ACHN (cell line): ENCODE data around the gene DCN.
A peak's percentile ranks its signal among the peaks of the same experiment; 100 is the strongest.

Source experiments
- DNase-seq: peaks from one replicate; pipeline ENCODE4 v3.0.0-alpha.2; 2015
- in situ Hi-C: cut with HindIII; loops from 2 replicates; pipeline ENCODE4 v1.10.0; 2017; ENCODE audit warnings: low sequenced_read_pairs, low pct_ligation_motif_present, low pct_unique_long_range_greater_than_20kb

Gene DCN

GRCh38 chr12:91154131-91154530 lies 28.5 kb downstream of the DCN start:
- no peak for DNase-seq
- in situ Hi-C loops, result no loop called here

- in situ Hi-C loops, result no loop called here
- DNase-seq, result no peak
Observed at GRCh38 chr12:91144053-91144452, 38.6 kb downstream of the DCN start.

- no peak for DNase-seq
- in situ Hi-C loops, result no loop called here
Observed at GRCh38 chr12:91143206-91143605, 39.4 kb downstream of the DCN start.

- DNase-seq, result no peak
- in situ Hi-C loops, result no loop called here
Observed at GRCh38 chr12:91142221-91142631, 40.4 kb downstream of the DCN start.

- DNase-seq, result no peak
- in situ Hi-C loops, result no loop called here
Observed at GRCh38 chr12:91140026-91140931, 42.3 kb downstream of the DCN start.

GRCh38 chr12:91139286-91139685 lies 43.3 kb downstream of the DCN start:
- in situ Hi-C loops, result no loop called here
- DNase-seq, result no peak

- in situ Hi-C loops, result no loop called here
- no peak for DNase-seq
Observed at GRCh38 chr12:91138337-91138920, 44.2 kb downstream of the DCN start.

- in situ Hi-C loops, result no loop called here
- no peak for DNase-seq
Observed at GRCh38 chr12:91133871-91134270, 48.7 kb downstream of the DCN start.

- no peak for DNase-seq
- in situ Hi-C loops, result no loop called here
Observed at GRCh38 chr12:91129662-91130362, 52.8 kb downstream of the DCN start.

GRCh38 chr12:91127751-91128150 lies 54.9 kb downstream of the DCN start:
- DNase-seq, result peak; percentile 45
- in situ Hi-C loops, result no loop called here

GRCh38 chr12:91127306-91127705 lies 55.3 kb downstream of the DCN start:
- DNase-seq, result no peak
- in situ Hi-C loops, result no loop called here

- in situ Hi-C loops, result no loop called here
- DNase-seq, result no peak
Observed at GRCh38 chr12:91126516-91126915, 56.1 kb downstream of the DCN start.

- DNase-seq, result no peak
- in situ Hi-C loops, result no loop called here
Observed at GRCh38 chr12:91123236-91123916, 59.2 kb downstream of the DCN start.

GRCh38 chr12:91120781-91121180 lies 61.8 kb downstream of the DCN start:
- no peak for DNase-seq
- in situ Hi-C loops, result no loop called here

GRCh38 chr12:91119089-91119488 lies 63.5 kb downstream of the DCN start:
- no peak for DNase-seq
- in situ Hi-C loops, result no loop called here

GRCh38 chr12:91113621-91114020 lies 69.0 kb downstream of the DCN start:
- no peak for DNase-seq
- in situ Hi-C loops, result no loop called here

- no peak for DNase-seq
- in situ Hi-C loops, result no loop called here
Observed at GRCh38 chr12:91111366-91112325, 71.0 kb downstream of the DCN start, which contains the start of gene LUM. TSS of gene LUM (minus strand) at chr12:91111494. CDS start at chr12:91108979, 2,515 bp downstream.
